Stimulated activated CD4-positive, alpha-beta T cell treated with anti-CD3 and anti-CD28 coated beads, TNF-alpha, amount 100 ng/mL, for 4 hours (primary cell): Measurements from ENCODE around the gene DYNLT5.
"Not testable (repeated sequence)": the region's sequence is repeated elsewhere in the genome, so short reads cannot be mapped to it uniquely, and the experiment has no call there.

Experiments
- DNase-seq, 3 experiments: peaks; one replicate each; pipeline ENCODE4 v3.0.0-alpha.2; 2020; ENCODE audit warnings: low read depth in 3 of 3

DYNLT5 gene

DNA sequence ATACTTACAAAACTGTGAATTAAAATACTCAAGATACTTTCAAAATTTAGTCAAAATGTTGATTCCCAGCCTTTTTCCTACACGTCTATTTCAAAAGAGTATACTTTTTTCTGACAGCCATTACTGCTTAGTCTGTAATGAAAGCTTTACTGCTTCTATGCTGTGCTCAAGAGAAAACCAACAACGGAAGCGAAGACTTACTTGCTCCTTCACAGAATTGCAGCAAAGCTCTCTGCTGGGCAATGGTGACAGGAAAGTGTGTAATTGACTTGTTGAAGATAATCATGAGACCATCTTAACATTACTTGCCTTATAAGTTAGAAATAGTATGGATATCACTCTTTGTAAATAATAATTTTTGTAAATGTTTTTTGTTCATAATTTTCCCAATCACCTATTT, 1.7 kb upstream of the DYNLT5 start:
- DNase-seq = no peak

- DNase-seq = no peak
Observed at GRCh38 chr1:66751160-66751559, 1.1 kb upstream of the DYNLT5 start.

DNA sequence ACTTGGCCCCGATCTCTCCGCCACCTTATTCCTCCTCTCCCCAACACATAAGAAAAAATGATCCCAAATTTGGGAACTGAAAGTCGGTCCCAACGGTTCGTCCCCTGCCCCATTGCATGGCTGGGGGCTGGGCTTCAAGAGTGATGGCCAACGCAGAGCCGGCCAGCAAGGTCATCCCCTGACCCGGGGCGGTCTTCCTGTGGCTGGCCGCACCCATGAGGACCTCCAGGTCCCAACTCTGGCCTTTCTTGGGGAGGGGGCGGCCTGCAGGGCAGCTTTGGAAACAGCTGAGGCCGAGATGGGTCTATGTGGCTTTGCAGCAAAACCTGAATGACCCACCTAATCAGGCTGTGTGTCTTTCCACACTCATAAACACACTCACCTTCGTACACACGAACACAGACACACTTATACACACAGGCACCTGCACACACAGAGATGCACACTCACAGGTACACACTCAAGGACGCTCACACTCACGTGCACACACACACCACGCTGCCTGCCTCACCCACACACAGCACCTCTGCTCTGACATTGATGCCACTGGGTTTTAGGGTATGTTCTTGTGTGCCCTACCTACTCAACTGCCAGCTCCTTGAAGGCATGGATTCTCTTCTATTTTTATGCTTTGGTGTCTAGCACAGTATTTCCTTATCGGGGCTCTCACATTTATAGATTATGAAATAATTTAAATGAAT, 562 bp downstream of the DYNLT5 start:
- DNase-seq = no peak

GRCh38 chr1:66757722-66758240, 5.5 kb downstream of the DYNLT5 start:
- DNase-seq = no peak

- DNase-seq = no peak
Observed at GRCh38 chr1:66758241-66758755, 6.0 kb downstream of the DYNLT5 start.

DNA sequence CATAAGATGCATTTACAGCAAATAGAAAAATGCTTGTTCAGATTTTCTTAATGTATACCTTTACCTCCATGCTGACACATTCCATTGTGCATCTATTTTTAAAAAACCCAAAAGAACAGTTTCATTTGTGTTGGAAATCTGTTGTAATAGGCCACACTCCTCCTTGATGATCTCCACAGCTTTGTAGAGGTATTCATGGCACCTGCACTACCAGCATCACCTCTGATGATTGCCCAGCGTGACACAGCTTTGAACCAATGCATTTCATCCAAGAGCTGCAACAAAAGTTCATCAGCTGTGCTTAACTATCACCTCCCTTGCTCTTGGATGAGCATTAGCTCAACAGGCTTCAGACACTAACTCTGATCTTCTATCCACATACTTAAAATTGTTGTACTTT, 8.2 kb downstream of the DYNLT5 start:
- no peak for DNase-seq

- DNase-seq = no peak
Observed at GRCh38 chr1:66761221-66761620, 9.0 kb downstream of the DYNLT5 start.

- DNase-seq = peak in 1 of 3 experiments; percentile 44
Observed at GRCh38 chr1:66764994-66765578, 12.8 kb downstream of the DYNLT5 start.

GRCh38 chr1:66767626-66768025, 15.4 kb downstream of the DYNLT5 start:
- DNase-seq = no peak

- DNase-seq = no peak
Observed at GRCh38 chr1:66768965-66769364, 16.7 kb downstream of the DYNLT5 start.

DNA sequence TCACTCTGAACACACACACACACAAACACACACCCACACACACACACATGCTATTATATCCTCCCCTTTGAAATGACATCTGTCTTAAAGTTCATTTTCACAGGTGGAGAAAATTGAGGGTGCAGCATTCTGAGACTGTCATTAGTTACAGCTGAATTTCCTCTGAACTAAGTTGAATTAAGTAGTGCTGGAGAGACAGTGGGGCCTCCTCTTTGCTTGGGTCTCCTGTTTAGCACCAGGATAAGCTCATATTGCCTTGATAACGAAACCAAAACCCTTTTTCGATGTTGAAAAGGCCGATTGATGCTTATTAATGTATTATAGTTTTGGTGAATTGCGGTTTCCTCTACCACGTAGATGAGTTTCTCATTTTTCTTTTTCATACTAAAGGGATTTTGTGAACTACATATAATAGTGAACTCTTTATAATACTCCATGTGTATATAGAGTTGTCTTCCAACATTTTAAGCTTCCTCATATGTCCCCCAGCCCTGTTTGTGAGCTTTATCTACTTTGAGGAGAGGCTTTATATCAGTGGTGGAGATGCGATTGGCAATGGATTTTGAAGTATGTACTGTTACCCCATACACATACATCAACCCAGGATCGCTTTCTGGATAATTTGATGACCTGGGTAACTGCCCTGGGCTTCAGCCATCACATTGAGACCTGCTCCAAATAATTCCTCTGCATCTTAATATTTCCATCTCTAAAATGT, 17.4 kb downstream of the DYNLT5 start:
- no peak for DNase-seq

- no peak for DNase-seq
Observed at GRCh38 chr1:66770240-66770639, 18.0 kb downstream of the DYNLT5 start.

DNA sequence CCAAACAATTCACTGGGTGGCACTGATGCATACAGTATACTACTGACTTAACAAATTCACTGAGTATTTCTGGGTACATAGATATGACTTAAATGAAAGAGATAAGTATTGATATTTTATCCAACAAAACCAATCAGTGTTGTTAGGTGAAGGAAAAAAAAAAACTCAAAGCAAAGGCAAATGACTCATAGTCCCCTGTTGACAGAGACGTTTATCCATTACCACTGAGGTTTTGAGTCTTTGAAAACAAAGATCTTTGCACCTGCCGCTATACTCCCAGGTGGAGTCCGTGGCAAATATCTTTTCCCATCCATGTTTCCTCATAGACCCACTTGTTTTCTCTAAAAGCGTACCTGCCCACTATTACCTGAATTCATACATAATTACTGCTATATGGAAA, 18.4 kb downstream of the DYNLT5 start:
- DNase-seq = no peak

- DNase-seq = no peak
Observed at GRCh38 chr1:66773227-66773626, 21.0 kb downstream of the DYNLT5 start.

GRCh38 chr1:66774438-66774837, 22.2 kb downstream of the DYNLT5 start:
- DNase-seq = no peak

DNA sequence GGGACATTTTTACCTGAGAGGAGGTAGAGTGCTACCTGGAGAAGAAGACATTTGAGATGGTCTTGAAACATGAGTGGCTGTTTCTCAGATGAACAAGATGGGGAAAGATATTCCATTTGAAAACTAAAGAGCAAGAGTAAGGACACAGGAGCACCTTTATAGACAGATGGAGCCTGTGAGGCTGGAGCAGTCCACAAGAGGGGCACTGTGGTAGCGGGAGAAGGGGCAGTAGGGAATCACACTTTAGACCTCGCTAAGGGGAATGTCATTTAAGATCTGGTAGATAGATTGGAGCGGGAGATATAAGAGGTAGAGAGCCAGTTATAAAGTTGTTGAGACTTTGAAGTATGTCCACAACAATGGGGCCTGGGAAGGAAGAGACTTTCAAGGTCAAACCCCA, 23.4 kb downstream of the DYNLT5 start:
- no peak for DNase-seq

DNA sequence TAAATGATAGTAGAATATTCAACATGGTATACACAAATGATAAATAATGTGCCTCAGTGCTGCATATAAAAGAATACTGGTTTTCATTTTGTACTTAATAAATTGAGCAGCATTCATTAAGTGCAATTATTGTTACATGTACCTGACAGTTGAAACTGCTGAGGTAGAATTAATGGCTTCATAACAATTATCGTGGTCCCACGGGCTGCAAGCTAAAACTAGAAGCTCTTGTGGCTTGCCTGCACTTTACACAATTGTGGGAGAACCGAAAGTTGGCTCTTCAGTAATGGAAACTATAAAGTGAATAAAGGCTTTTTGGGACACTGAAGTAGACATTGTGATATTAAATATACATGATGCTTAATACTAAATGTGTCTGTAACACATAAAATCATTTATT, 25.6 kb downstream of the DYNLT5 start:
- no peak for DNase-seq

DNA sequence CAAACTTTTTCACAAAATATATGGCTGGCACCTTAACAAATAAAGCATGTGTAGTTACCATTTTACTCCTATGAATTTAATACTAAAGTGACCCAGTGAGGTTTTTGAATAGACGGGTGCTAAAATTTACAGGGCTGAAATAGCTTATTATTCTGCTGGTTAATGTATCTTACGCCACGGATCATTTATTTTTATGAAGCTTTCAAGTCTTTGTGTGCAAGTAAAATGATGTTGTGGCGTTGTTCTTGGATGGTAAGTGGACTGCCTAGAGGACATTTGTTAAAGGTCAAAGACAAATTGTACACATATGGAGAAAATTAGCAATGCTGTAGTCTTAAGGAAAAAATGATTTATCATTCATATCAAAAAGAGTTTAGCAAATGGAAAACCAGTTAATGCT, 26.0 kb downstream of the DYNLT5 start:
- DNase-seq = no peak

GRCh38 chr1:66778969-66779368, 26.7 kb downstream of the DYNLT5 start:
- DNase-seq = no peak

DNA sequence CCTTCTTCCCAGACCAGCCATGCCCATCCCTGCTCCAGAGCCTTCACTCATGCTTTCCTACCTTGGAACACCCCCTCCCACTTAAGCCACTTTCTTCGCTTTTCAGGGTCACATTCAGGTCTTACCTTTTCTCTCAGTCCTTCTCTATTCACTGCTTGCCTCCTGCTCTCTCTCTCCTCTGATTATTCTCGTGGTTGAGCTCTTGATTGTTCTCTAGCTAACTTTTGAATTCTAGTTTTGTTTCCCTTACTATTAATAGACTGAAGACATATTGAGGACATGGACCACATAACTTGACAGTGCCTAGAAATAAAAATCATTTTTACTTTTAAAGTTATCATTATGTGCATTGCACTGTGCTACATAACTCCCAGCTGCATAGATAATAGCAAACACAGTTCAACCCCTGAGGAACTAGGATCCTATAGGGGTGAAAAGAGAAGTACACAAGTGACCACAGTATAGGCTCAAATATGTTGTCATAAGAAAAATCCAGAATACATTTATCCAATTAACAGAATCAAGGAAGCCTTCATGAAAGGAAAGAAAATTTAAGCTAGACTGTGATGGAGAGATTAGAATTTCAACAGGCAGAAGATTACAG, 27.3 kb downstream of the DYNLT5 start:
- DNase-seq = no peak

DNA sequence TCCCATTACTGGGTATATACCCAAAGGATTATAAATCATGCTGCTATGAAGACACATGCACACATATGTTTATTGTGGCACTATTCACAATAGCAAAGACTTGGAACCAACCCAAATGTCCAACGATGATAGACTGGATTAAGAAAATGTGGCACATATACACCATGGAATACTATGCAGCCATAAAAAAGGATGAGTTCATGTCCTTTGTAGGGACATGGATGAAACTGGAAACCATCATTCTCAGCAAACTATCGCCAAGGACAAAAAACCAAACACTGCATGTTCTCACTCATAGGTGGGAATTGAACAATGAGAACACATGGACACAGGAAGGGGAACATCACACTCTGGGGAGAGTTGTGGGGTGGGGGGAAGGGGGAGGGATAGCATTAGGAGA, 33.5 kb downstream of the DYNLT5 start:
- not testable (repeated sequence) for DNase-seq

DNA sequence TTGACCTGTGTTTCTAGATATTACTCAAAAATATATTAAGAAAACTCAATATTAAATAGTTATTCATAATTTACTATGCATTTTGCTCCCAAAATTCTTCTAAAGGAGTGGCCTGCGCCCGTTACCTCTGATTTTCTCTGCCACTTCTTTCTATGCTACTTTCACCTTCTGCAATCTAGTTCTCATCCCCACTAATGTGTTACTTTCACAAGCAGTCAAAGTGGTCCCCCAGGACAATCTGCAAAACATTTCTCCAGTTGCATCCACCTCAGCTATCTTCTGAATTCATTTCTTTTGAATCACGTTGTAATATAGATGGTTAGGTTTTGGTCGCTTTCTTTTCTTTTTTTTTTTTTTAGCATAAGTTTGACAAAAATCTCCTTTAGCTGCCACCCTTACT, 35.4 kb downstream of the DYNLT5 start:
- no peak for DNase-seq
